Measurements from ENCODE around the gene PER2. TPM values are rescaled to one million over a fixed set of nuclear protein-coding genes. Genes with fewer than 3 reads are reported as not detected.
A peak's percentile ranks its signal among the peaks of the same experiment; 100 is the strongest.

Gene PER2
- total RNA-seq, 1 experiment from 2014 or later = 23.3 TPM

- Histone ChIP-seq H3K9me2 (replicated peaks; ENCODE audit: insufficient read depth, low read length) (no peaks in the 10 kb centered on the region), H3K4me3 (ENCODE audit: low read length) (peak overlapping the region; percentile 59; the same call in 1 of the 2 replicates), H3K9ac (ENCODE audit: low read length) (peak overlapping the region; percentile 63), H3K27me3 (ENCODE audit: low read length) (no peaks in the 10 kb centered on the region), H3K79me2 (ENCODE audit: low read length) (no peaks in the 10 kb centered on the region), H3K27ac (ENCODE audit: low read length) (no peak overlapping the region), H3K9me3 (ENCODE audit: low read length) (no peaks in the 10 kb centered on the region), H4K20me1 (ENCODE audit: insufficient read depth, low read depth, low read length) (no peaks in the 10 kb centered on the region), H2AFZ (ENCODE audit: low read length) (no peak overlapping the region), H3K4me1 (ENCODE audit: low read length) (peaks cover 12% of the 10 kb centered on the region), H3K4me2 (ENCODE audit: low read depth, low read length, poor library complexity, severe bottlenecking) (peak overlapping the region; percentile 61), H3K36me3 (ENCODE audit: insufficient read depth, low read length) (peaks cover 6% of the 10 kb centered on the region; the same call in 1 of the 2 replicates)
- no peak for DNase-seq
Observed at GRCh38 chr2:238239543-238239862, 48.9 kb downstream of the PER2 start.

DNA sequence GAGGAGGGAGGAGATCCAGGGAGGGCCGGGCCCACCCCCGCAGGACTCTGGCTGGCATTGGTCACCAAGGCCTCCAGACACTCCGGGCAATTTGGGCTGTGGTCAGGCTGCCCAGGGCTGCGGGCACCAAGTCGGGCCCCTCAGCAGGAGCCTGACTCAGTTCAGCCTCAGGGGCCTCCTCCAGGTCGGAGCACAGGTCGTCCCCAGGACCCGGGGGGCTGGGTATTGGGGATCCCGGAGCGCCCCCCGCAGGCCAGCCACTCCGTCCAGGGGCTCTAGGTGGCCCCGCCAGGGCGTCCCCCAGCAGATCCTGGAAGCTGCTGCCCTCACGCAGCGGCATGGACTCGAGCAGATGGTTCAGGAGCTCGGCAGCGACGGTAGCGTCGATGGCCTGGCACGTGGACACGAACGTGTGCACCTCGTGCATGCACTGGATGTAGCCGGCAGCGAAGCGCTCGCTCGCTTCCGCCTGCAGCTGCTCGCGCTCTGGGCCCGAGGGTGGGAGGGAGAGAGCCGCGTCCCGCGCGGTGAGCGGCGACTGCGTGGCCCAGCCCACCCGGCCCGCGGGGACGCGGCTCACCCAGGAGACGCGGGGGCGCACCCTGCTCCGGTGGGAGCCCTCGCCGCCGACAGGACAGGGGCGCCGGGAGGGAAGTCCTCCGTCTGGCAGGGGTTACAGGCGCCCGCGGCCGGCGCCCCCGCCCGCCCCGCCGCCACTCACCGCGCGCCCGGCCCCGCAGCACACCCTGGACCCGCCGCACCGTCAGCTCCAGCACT, 49.5 kb downstream of the PER2 start:
- H3K4me1 ChIP-seq (ENCODE audit: low read length) = peaks cover 9% of the 10 kb centered on the region
- no peak overlapping the region for H3K4me3 ChIP-seq (ENCODE audit: low read length)
- H3K9ac ChIP-seq (ENCODE audit: low read length) = no peak overlapping the region
- H3K79me2 ChIP-seq (ENCODE audit: low read length) = no peaks in the 10 kb centered on the region
- H2AFZ ChIP-seq (ENCODE audit: low read length) = no peak overlapping the region
- H3K4me2 ChIP-seq (ENCODE audit: low read depth, low read length, poor library complexity, severe bottlenecking) = no peak overlapping the region
- no peak for DNase-seq
- H3K9me3 ChIP-seq (ENCODE audit: low read length) = no peaks in the 10 kb centered on the region
- H4K20me1 ChIP-seq (ENCODE audit: insufficient read depth, low read depth, low read length) = no peaks in the 10 kb centered on the region
- no peak overlapping the region for H3K27ac ChIP-seq (ENCODE audit: low read length)
- H3K27me3 ChIP-seq (ENCODE audit: low read length) = no peaks in the 10 kb centered on the region
- no peaks in the 10 kb centered on the region for H3K9me2 ChIP-seq (replicated peaks; ENCODE audit: insufficient read depth, low read length)
- H3K36me3 ChIP-seq (ENCODE audit: insufficient read depth, low read length) = peaks cover under 1% of the 10 kb centered on the region; the same call in 1 of the 2 replicates

DNA sequence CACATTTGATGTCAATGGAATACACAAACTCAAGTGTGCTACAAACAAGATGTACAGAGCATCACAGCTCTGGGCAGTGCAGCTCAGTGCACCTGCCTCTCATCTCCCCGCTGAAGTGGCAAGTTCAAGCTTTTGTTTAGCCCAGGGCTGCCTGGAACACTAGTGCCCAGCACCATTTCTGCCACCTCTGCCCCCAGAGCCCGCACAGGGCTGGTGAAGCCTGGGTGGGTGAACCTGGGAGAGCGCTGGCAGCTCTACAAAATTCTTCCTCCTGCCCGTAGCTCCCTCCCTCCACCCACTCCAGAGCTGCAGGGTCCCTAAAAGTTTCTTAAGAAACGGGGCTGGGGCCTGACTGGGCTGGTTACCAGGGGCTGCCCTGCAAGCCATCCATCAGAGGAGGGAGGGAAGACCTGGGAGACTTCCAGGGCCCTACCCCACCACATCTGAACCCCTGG, 50.1 kb downstream of the PER2 start:
- Histone ChIP-seq H3K36me3 (ENCODE audit: insufficient read depth, low read length) (no peaks in the 10 kb centered on the region), H3K9me3 (ENCODE audit: low read length) (no peaks in the 10 kb centered on the region), H3K4me2 (ENCODE audit: low read depth, low read length, poor library complexity, severe bottlenecking) (no peak overlapping the region), H2AFZ (ENCODE audit: low read length) (no peak overlapping the region), H3K9ac (ENCODE audit: low read length) (no peak overlapping the region), H3K4me3 (ENCODE audit: low read length) (no peak overlapping the region), H3K27me3 (ENCODE audit: low read length) (no peaks in the 10 kb centered on the region), H3K9me2 (replicated peaks; ENCODE audit: insufficient read depth, low read length) (no peaks in the 10 kb centered on the region), H3K4me1 (ENCODE audit: low read length) (peaks cover 8% of the 10 kb centered on the region), H4K20me1 (ENCODE audit: insufficient read depth, low read depth, low read length) (no peaks in the 10 kb centered on the region), H3K79me2 (ENCODE audit: low read length) (no peaks in the 10 kb centered on the region), H3K27ac (ENCODE audit: low read length) (no peak overlapping the region)
- DNase-seq = no peak

- no peak for DNase-seq
- Histone ChIP-seq H3K79me2 (ENCODE audit: low read length) (no peaks in the 10 kb centered on the region), H3K27ac (ENCODE audit: low read length) (no peak overlapping the region), H3K9me2 (replicated peaks; ENCODE audit: insufficient read depth, low read length) (no peaks in the 10 kb centered on the region), H3K4me2 (ENCODE audit: low read depth, low read length, poor library complexity, severe bottlenecking) (no peak overlapping the region), H3K4me1 (ENCODE audit: low read length) (peaks cover 8% of the 10 kb centered on the region), H2AFZ (ENCODE audit: low read length) (no peak overlapping the region), H3K9me3 (ENCODE audit: low read length) (no peaks in the 10 kb centered on the region), H3K36me3 (ENCODE audit: insufficient read depth, low read length) (no peaks in the 10 kb centered on the region), H3K27me3 (ENCODE audit: low read length) (no peaks in the 10 kb centered on the region), H3K4me3 (ENCODE audit: low read length) (no peak overlapping the region), H3K9ac (ENCODE audit: low read length) (no peak overlapping the region), H4K20me1 (ENCODE audit: insufficient read depth, low read depth, low read length) (no peaks in the 10 kb centered on the region)
Observed at GRCh38 chr2:238237431-238238135, 50.8 kb downstream of the PER2 start.

DNA sequence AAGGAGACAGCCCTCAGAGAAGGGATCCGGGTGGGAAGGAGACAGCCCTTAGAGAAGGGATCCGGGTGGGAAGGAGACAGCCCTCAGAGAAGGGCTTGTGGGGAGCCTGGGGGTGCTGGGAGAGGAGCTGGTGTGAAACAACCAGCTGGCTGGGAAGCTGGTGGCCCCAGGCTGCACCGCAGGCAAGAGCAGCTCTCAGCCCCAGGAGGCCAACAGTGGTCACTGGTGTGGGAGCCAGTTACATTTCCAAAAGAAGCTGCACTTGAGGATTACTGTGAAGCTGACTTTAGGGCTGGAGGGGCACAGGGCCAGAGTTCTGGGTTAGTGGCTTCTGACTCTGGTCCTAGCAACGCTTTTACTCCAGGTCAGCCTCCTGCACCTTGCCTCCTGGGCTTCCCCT, 51.8 kb downstream of the PER2 start:
- no peaks in the 10 kb centered on the region for H3K9me3 ChIP-seq (ENCODE audit: low read length)
- H3K27me3 ChIP-seq (ENCODE audit: low read length) = no peaks in the 10 kb centered on the region
- H3K9ac ChIP-seq (ENCODE audit: low read length) = no peak overlapping the region
- H3K9me2 ChIP-seq (replicated peaks; ENCODE audit: insufficient read depth, low read length) = no peaks in the 10 kb centered on the region
- H3K79me2 ChIP-seq (ENCODE audit: low read length) = no peaks in the 10 kb centered on the region
- no peak overlapping the region for H2AFZ ChIP-seq (ENCODE audit: low read length)
- H3K4me1 ChIP-seq (ENCODE audit: low read length) = peaks cover 8% of the 10 kb centered on the region
- H3K27ac ChIP-seq (ENCODE audit: low read length) = no peak overlapping the region
- no peak overlapping the region for H3K4me2 ChIP-seq (ENCODE audit: low read depth, low read length, poor library complexity, severe bottlenecking)
- no peaks in the 10 kb centered on the region for H4K20me1 ChIP-seq (ENCODE audit: insufficient read depth, low read depth, low read length)
- no peak for DNase-seq
- no peaks in the 10 kb centered on the region for H3K36me3 ChIP-seq (ENCODE audit: insufficient read depth, low read length)
- no peak overlapping the region for H3K4me3 ChIP-seq (ENCODE audit: low read length)

DNA sequence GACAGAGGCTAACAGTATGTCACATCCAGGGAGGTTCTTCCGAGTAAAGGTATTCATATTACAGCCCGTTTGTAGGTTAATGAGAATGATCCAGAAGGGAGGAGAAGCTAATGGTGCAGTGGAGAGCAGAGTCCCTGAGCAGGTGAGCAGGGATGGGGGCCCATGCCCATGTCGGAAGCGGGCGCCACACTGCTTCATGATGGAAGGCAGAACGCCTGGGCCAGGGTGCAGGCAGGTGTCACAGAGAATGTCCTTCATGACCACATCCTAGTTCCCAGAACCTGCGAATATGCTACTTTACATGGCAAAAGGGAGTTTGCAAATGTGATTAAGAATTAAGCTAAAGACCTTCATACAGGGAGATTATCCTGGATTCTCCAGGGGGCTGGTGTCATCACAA, 52.6 kb downstream of the PER2 start:
- Histone ChIP-seq H4K20me1 (ENCODE audit: insufficient read depth, low read depth, low read length) (no peaks in the 10 kb centered on the region), H3K27ac (ENCODE audit: low read length) (no peak overlapping the region), H3K4me2 (ENCODE audit: low read depth, low read length, poor library complexity, severe bottlenecking) (no peak overlapping the region), H3K4me1 (ENCODE audit: low read length) (peaks cover 5% of the 10 kb centered on the region), H3K9me2 (replicated peaks; ENCODE audit: insufficient read depth, low read length) (no peaks in the 10 kb centered on the region), H3K9ac (ENCODE audit: low read length) (no peak overlapping the region), H3K36me3 (ENCODE audit: insufficient read depth, low read length) (no peaks in the 10 kb centered on the region), H2AFZ (ENCODE audit: low read length) (no peak overlapping the region), H3K4me3 (ENCODE audit: low read length) (no peak overlapping the region), H3K27me3 (ENCODE audit: low read length) (no peaks in the 10 kb centered on the region), H3K79me2 (ENCODE audit: low read length) (no peaks in the 10 kb centered on the region), H3K9me3 (ENCODE audit: low read length) (no peaks in the 10 kb centered on the region)
- no peak for DNase-seq

DNA sequence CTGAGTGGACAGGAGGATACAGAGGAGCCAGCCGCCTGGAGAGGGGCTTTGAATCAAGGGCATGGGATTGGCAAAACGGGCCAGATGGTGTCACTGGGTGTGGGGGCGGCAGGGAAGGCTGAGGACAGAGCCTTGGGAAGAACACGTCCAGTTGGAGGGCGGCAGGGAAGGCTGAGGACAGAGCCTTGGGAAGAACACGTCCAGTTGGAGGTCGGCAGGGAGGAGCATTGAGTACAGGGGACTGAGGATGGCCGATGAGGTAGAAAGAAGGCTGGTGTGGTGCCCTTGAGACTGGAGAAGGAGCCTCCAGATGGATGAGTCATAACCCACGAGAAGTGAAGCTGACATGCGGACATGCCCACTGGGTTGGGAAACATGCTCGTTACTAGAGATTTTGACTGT, 53.1 kb downstream of the PER2 start:
- no peak for DNase-seq

DNA sequence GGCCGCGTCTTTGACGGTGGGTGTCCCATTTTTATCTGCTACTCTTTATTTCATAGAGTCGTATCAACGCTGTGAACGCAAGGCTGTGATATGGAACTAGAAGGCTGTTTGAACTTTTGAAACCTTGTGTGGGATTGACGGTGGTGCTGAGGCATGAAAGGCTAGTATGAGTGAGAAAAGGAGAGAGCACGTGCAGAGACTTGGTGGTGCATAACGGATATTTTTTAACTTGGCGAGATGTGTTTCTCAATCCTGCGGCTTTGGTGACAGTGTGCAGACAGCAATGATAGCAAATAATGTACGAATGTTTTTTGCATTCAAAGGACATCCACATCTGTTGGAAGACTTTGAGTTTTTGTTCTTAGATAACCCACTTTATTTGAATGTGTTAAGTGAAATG, 54.8 kb downstream of the PER2 start:
- H3K4me1 ChIP-seq (ENCODE audit: low read length) = peaks cover 4% of the 10 kb centered on the region
- no peak overlapping the region for H3K9ac ChIP-seq (ENCODE audit: low read length)
- no peak overlapping the region for H3K4me2 ChIP-seq (ENCODE audit: low read depth, low read length, poor library complexity, severe bottlenecking)
- DNase-seq = no peak
- no peaks in the 10 kb centered on the region for H4K20me1 ChIP-seq (ENCODE audit: insufficient read depth, low read depth, low read length)
- no peak overlapping the region for H3K4me3 ChIP-seq (ENCODE audit: low read length)
- H3K36me3 ChIP-seq (ENCODE audit: insufficient read depth, low read length) = no peaks in the 10 kb centered on the region
- no peaks in the 10 kb centered on the region for H3K27me3 ChIP-seq (ENCODE audit: low read length)
- no peaks in the 10 kb centered on the region for H3K9me2 ChIP-seq (replicated peaks; ENCODE audit: insufficient read depth, low read length)
- H3K79me2 ChIP-seq (ENCODE audit: low read length) = no peaks in the 10 kb centered on the region
- H3K27ac ChIP-seq (ENCODE audit: low read length) = no peak overlapping the region
- no peak overlapping the region for H2AFZ ChIP-seq (ENCODE audit: low read length)
- no peaks in the 10 kb centered on the region for H3K9me3 ChIP-seq (ENCODE audit: low read length)

More for the DNA sequence above, 53.1 kb downstream of the PER2 start:
- Histone ChIP-seq H4K20me1 (ENCODE audit: insufficient read depth, low read depth, low read length) (no peaks in the 10 kb centered on the region), H3K4me3 (ENCODE audit: low read length) (no peak overlapping the region), H3K27me3 (ENCODE audit: low read length) (no peaks in the 10 kb centered on the region), H3K4me1 (ENCODE audit: low read length) (peaks cover 4% of the 10 kb centered on the region), H3K79me2 (ENCODE audit: low read length) (no peaks in the 10 kb centered on the region), H3K9me3 (ENCODE audit: low read length) (no peaks in the 10 kb centered on the region), H3K36me3 (ENCODE audit: insufficient read depth, low read length) (no peaks in the 10 kb centered on the region), H2AFZ (ENCODE audit: low read length) (no peak overlapping the region), H3K9me2 (replicated peaks; ENCODE audit: insufficient read depth, low read length) (no peaks in the 10 kb centered on the region), H3K27ac (ENCODE audit: low read length) (no peak overlapping the region), H3K9ac (ENCODE audit: low read length) (no peak overlapping the region), H3K4me2 (ENCODE audit: low read depth, low read length, poor library complexity, severe bottlenecking) (no peak overlapping the region)
